H1 (cell line): ENCODE results near the gene PTPN1.

Experiments
- CTCF ChIP-seq, 3 experiments: IDR thresholded peaks; 1 replicate in 2 of 3; 2 replicates in 1 of 3; pipeline versions ENCODE4 v1.5.1 to v1.6.1; 2011; ENCODE audit warnings: low read length in 3 of 3, mild to moderate bottlenecking in 3 of 3, inconsistent platforms in 2 of 3, low read depth in 1 of 3, moderate library complexity in 1 of 3; ENCODE audit not compliant: insufficient read depth in 1 of 3; ENCODE audit errors: control extremely low read depth in 1 of 3
- EGR1 ChIP-seq: IDR thresholded peaks from 2 replicates; pipeline ENCODE4 v1.6.1; 2011; ENCODE audit warnings: low read depth, low read length, borderline replicate concordance
- EP300 ChIP-seq, 2 experiments: IDR thresholded peaks; 1 replicate in 1 of 2; 2 replicates in 1 of 2; pipeline ENCODE4 v1.6.1; 2011 to 2012; ENCODE audit warnings: low read depth in 2 of 2, low read length in 2 of 2, mild to moderate bottlenecking in 2 of 2, borderline replicate concordance in 1 of 2, inconsistent platforms in 1 of 2, moderate library complexity in 1 of 2
- EZH2 ChIP-seq: fragments of 200-600 bp; sonication (generic); IDR thresholded peaks from 2 replicates; pipeline ENCODE4 v1.7.1; 2012; ENCODE audit warnings: low read depth, mild to moderate bottlenecking, moderate library complexity, low read length, inconsistent platforms; ENCODE audit not compliant: severe bottlenecking
- MAFK ChIP-seq: IDR thresholded peaks from 2 replicates; pipeline ENCODE4 v1.6.1; 2012; ENCODE audit warnings: low read depth, mild to moderate bottlenecking, improper control_type of control experiment, low read length
- POLR2A ChIP-seq, 2 experiments: IDR thresholded peaks; 1 replicate in 1 of 2; 2 replicates in 1 of 2; pipeline ENCODE4 v1.6.1; 2011; ENCODE audit warnings: low read depth in 2 of 2, low read length in 2 of 2, mild to moderate bottlenecking in 2 of 2; ENCODE audit errors: control extremely low read depth in 1 of 2
- RXRA ChIP-seq: IDR thresholded peaks from 2 replicates; pipeline ENCODE4 v1.6.1; 2011; ENCODE audit warnings: low read depth, mild to moderate bottlenecking, low read length, moderate library complexity; ENCODE audit not compliant: insufficient read depth
- TAF1 ChIP-seq: IDR thresholded peaks from 2 replicates; pipeline ENCODE4 v1.6.1; 2011; ENCODE audit warnings: mild to moderate bottlenecking, low read depth, low read length
- TBP ChIP-seq: IDR thresholded peaks from 2 replicates; pipeline ENCODE4 v1.6.1; 2011; ENCODE audit warnings: low read depth, low read length, improper control_type of control experiment
- YY1 ChIP-seq: IDR thresholded peaks from 2 replicates; pipeline ENCODE4 v1.6.1; 2011; ENCODE audit warnings: low read depth, mild to moderate bottlenecking, low read length

DNA sequence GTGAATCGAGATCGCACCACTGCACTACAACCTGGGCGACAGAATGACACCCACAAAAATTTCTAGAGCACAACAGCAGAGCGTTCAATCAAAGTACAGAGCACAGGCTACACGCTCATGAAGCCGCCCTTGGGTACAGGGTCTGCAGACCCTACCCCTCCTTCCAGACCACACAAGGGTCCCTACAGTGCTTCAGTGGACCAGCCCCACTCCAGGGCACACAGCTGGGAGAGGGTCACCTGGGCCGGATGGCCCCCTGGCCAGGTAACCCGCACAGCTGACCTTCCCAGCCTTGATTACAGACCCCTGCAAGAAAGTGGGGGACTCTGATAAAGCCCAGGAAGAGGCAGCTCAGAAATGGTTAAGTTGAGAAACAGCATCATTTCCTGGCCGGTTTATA, 117.6 kb downstream of the PTPN1 start:
- TF ChIP-seq CTCF (IDR thresholded peaks at IDR 0.05; ENCODE audit: control extremely low read depth in 1 of 3, insufficient read depth in 1 of 3, low read depth in 1 of 3, low read length in 3 of 3), result no peak
- TF ChIP-seq TBP, result no peak
- TF ChIP-seq EGR1, result no peak
- TF ChIP-seq EP300 (IDR thresholded peaks at IDR 0.05; ENCODE audit: borderline replicate concordance in 1 of 2, low read depth in 2 of 2, low read length in 2 of 2), result no peak
- no peak for TF ChIP-seq POLR2A (IDR thresholded peaks at IDR 0.05; ENCODE audit: control extremely low read depth in 1 of 2, low read depth in 2 of 2, low read length in 2 of 2)
- TF ChIP-seq EZH2, result no peak
- no peak for TF ChIP-seq MAFK
- TF ChIP-seq YY1, result no peak
- TF ChIP-seq TAF1, result no peak
- no peak for TF ChIP-seq RXRA
